Measurements from ENCODE around the gene GATA2. TPM values are rescaled to one million over a fixed set of nuclear protein-coding genes. Genes with fewer than 3 reads are reported as not detected.

The GATA2 gene
- total and polyA plus RNA-seq, 2 experiments from 2014 or later: 0.52 to 0.83 TPM

GRCh38 chr3:128469556-128469955, 23.4 kb downstream of the GATA2 start:
- no peak overlapping the region for H3K27ac Mint-ChIP-seq
- peaks cover 35% of the 10 kb centered on the region for H3K27me3 ChIP-seq (ENCODE audit: insufficient read depth)
- peaks cover 46% of the 10 kb centered on the region for H3K27me3 Mint-ChIP-seq (ENCODE audit: insufficient read depth, low read depth, poor library complexity)
- 0 out of 2 replicates have a peak, but pooled peaks cover 7% of the 10 kb centered on the region for H3F3A ChIP-seq (replicated peaks; ENCODE audit: low read depth)
- H3K4me3 ChIP-seq: no peak overlapping the region
- no peak overlapping the region for H3K4me3 Mint-ChIP-seq
- no peak for DNase-seq (ENCODE audit: low spot score)
- H3K36me3 Mint-ChIP-seq (ENCODE audit: low read depth): no peaks in the 10 kb centered on the region
- ATAC-seq: no peak
- no peaks in the 10 kb centered on the region for H3K79me2 ChIP-seq (replicated peaks; ENCODE audit: insufficient read depth)
- peaks cover 16% of the 10 kb centered on the region for H3K4me1 Mint-ChIP-seq
- no peaks in the 10 kb centered on the region; the same call in 1 of the 3 replicates for H3K9me3 Mint-ChIP-seq
- no peak for TF ChIP-seq ETS1 (IDR thresholded peaks at IDR 0.05)
- TF ChIP-seq REST (IDR thresholded peaks at IDR 0.05; ENCODE audit: unreplicated experiment): no peak
- no peak for TF ChIP-seq EZH2phosphoT487 (IDR thresholded peaks at IDR 0.05; ENCODE audit: unreplicated experiment)
- no peak for TF ChIP-seq CREB1 (CRISPR knock-in tag; IDR thresholded peaks at IDR 0.05; ENCODE audit: low read depth)
- no peak for TF ChIP-seq CTCF (conservative IDR thresholded peaks at IDR 0.05; ENCODE audit: low read depth in 2 of 2)
- no peak for TF ChIP-seq EZH2 (IDR thresholded peaks at IDR 0.05; ENCODE audit: low read depth, unreplicated experiment)
- H3K4me2 ChIP-seq: no peak overlapping the region
- no peaks in the 10 kb centered on the region for H3K36me3 ChIP-seq (ENCODE audit: insufficient read depth)
- H3K4me1 ChIP-seq (ENCODE audit: insufficient read depth): peaks cover 12% of the 10 kb centered on the region; the same call in 1 of the 2 replicates
- H2AFZ ChIP-seq: no peak overlapping the region
- H3K27ac ChIP-seq (ENCODE audit: low read depth): no peak overlapping the region
- H3K9me2 ChIP-seq (ENCODE audit: insufficient read depth): no peaks in the 10 kb centered on the region
- H4K20me1 ChIP-seq (replicated peaks; ENCODE audit: insufficient read depth): no peaks in the 10 kb centered on the region

- no peak overlapping the region for H3K4me3 ChIP-seq
- Mint-ChIP-seq H3K4me3 (no peak overlapping the region), H3K36me3 (ENCODE audit: low read depth) (no peaks in the 10 kb centered on the region), H3K27ac (no peak overlapping the region), H3K9me3 (no peaks in the 10 kb centered on the region; the same call in 1 of the 3 replicates), H3K27me3 (ENCODE audit: insufficient read depth, low read depth, poor library complexity) (peaks cover 40% of the 10 kb centered on the region), H3K4me1 (peaks cover 10% of the 10 kb centered on the region)
- no peak overlapping the region for H3K27ac ChIP-seq (ENCODE audit: low read depth)
- H3K36me3 ChIP-seq (ENCODE audit: insufficient read depth): no peaks in the 10 kb centered on the region
- H2AFZ ChIP-seq: no peak overlapping the region
- H3K27me3 ChIP-seq (ENCODE audit: insufficient read depth): peaks cover 29% of the 10 kb centered on the region
- H3K79me2 ChIP-seq (replicated peaks; ENCODE audit: insufficient read depth): no peaks in the 10 kb centered on the region
- DNase-seq (ENCODE audit: low spot score): no peak
- no peaks in the 10 kb centered on the region for H4K20me1 ChIP-seq (replicated peaks; ENCODE audit: insufficient read depth)
- peaks cover 6% of the 10 kb centered on the region; the same call in 1 of the 2 replicates for H3K4me1 ChIP-seq (ENCODE audit: insufficient read depth)
- no peak overlapping the region for H3K4me2 ChIP-seq
- ATAC-seq: no peak
- no peaks in the 10 kb centered on the region for H3K9me2 ChIP-seq (ENCODE audit: insufficient read depth)
- TF ChIP-seq EZH2phosphoT487 (IDR thresholded peaks at IDR 0.05; ENCODE audit: unreplicated experiment) (no peak), EZH2 (IDR thresholded peaks at IDR 0.05; ENCODE audit: low read depth, unreplicated experiment) (no peak)
- H3F3A ChIP-seq (replicated peaks; ENCODE audit: low read depth): 0 out of 2 replicates have a peak, but pooled peaks cover 6% of the 10 kb centered on the region
Observed at GRCh38 chr3:128468791-128469527, 24.0 kb downstream of the GATA2 start.

Data from GM23338 (cell line).